GDM1 (cell line): ENCODE results near the gene NUP107.

Experiments
- DNase-seq: peaks from one replicate; lab custom pipeline; 2025; lab: John Stamatoyannopoulos, UW

NUP107 gene

DNA sequence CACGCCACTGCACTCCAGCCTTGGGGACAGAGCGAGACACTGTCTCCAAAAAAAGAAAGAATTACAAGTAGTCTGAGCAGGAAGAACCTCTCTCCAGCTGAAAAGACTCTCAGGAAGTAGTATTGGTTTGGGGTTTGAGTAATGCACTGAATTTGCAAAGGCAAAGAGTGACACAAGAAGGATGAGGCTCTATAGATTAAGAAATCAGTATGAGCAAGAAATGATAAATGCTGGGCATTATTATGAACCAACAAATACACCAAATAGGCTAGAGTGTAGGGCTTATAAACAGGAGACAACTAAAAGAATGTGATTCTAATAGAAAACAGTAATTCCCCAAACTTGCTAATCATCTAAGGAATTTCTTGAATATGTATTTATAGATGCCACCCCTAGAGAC is 56.6 kb downstream of the NUP107 start:
- no peak for DNase-seq

DNA sequence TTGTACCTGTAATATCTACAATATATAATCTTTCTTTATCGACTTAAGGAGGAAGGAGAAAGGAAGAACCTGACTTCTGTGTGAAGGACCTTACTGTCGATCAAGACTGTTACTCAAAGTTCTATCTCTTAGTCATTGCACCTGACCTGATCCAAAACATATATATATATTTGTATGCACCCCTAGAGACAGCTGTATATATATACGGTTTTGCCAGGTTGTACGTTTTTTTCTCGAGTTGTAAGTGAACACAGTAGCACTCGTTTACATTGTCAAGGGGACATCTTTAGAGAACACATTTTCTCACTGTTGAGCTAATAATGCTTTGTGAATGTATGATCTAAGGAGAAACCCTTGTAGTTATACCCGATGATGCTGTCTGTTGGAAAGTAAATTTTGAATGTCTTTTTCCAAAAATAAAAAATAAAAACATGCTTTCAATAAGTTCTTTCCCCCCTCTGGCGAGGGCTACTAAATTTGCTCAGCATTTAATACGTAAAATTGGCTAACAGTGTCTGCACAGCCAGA is 58.7 kb downstream of the NUP107 start:
- DNase-seq, result no peak

DNA sequence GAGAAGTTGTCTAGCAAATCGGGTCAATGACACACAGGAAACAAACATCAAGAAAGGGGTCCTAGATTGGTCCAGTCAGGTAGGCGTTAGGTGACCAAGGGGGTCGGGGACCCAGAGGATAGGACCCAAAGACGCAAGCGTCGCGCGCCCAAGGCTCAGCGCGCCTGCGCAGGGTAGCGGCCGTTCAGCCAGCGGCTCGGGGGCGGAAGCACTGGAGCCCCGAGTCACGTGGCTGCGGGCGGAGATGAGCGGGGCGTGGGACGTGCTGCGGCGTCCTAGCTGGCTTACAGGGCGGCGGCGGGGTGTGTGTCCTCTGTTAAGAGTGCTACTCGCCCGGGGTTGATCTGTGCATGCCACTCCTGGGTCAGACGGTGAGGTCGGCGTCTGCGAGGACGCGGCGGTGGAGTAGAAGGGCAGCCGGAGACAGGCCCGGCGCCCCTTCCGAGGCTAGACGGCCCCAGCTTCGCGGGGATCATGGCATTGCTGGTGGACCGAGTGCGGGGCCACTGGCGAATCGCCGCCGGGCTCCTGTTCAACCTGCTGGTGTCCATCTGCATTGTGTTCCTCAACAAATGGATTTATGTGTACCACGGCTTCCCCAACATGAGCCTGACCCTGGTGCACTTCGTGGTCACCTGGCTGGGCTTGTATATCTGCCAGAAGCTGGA is 59.3 kb downstream of the NUP107 start, which contains the start of gene SLC35E3:
SLC35E3 (plus strand) TSS at position 273 of the 668 bp plus-strand sequence; CDS start at position 475, 202 bp downstream.
- DNase-seq, result peak; percentile 93

DNA sequence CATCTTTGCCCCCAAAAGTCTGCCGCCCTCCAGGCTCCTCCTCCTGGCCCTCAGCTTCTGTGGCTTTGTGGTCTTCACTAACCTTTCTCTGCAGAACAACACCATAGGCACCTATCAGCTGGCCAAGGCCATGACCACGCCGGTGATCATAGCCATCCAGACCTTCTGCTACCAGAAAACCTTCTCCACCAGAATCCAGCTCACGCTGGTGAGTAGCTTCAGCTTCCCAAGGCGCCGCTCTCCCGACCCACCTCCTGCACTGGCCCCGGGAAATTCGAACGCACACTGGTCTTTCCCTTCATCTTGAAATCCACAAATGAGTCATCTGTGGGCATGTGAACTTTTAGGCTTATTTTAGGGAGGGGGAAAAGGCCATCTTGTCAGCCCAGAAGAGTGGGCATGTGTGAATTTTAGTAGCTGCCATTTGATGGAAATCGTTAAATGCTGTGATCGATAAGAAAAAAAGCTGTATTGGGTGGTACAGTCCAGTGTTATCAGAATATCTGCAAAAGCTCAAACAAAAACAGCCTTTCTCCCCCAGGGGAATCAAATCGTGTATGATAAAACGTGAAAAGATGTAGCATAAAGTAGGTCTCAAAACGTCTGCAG is 59.9 kb downstream of the NUP107 start:
- DNase-seq, result no peak

DNA sequence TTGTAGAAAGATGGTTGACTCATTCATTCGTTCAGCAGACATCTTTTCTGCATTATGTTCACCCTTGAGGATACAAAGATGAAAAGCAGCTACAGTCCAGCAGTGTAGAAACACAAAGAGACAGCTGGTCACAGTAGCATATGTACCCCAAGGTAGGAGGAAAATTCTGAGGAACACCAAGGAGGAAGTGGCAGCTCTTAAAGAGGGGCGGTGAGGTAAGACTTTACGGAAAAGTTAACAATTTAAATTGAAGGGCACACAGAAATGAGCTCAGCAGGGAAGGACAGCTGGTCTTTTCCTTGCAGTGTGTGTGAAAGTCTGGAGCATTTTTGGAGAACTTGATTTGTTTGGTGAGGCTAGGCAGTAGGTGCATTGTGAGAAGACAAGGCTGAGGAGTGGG is 62.7 kb downstream of the NUP107 start:
- DNase-seq, result no peak

DNA sequence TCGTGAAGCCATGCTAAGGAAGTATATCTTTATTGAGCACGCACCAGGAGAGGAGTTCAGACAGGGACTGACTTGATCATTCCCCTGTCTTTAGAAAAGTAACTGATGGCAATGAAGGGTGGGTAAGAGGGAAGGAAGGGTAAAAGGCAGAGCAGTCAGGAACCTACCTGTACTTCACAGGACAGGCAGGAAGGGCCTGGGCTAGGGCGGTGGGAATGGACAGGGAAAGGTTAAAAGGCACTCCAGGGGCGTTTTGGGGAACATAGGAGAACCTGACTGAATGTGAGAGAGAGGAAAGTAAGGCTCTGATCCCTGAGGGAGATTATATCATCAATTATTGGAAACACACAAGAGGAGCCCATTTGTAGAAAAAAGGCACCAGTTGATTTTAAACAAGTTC is 63.1 kb downstream of the NUP107 start:
- DNase-seq, result no peak

DNA sequence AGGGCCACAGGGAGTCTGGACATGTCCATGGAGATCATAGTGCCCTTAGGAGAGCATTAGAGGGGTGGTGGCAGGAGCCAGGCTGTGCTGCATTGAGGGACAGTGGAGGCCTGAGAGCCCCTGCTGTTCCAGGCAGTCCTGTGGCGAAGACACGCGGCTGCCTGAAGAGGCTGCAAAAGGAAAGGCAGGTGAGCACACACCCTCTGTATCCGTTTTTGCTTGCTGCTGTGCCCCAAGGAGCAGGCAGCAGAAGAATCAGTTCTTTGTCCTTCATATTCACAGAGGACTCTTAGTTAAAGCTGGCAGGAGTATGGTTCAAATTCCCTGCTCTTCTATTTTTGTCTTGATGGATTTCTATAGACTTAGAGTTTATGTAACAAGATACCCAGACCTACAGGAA is 63.7 kb downstream of the NUP107 start:
- DNase-seq, result no peak

DNA sequence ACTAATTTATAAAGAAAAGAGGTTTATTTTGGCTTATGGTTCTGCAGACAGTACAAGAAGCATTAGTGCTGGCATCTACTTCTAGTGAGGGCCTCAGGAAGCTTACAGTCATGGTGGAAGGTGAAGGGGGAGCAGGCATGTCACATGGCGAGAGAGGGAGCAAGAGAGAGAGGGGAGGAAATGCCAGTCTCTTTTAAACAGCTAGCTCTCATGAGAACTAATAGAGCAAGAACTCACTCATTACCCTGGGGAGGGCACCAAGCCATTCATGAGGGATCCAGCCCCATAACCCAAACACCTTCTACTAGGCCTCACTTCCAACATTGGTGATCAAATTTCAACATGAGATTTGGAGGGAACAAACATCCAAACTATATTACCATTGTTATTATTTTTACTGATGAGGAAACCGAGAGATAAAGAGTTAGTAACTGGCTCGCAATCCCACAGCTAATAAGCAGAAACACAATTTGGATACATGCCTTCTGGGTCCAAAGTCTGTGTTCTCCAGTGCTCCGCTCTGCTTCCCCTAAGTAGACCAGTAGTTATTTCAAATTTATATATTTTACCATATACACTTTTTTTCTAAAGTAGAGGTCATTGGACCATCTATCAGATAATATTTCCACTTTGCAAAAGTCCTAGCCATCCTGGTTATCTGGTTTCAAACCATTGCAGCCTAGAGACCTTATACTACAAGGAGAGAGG is 68.9 kb downstream of the NUP107 start:
- no peak for DNase-seq

DNA sequence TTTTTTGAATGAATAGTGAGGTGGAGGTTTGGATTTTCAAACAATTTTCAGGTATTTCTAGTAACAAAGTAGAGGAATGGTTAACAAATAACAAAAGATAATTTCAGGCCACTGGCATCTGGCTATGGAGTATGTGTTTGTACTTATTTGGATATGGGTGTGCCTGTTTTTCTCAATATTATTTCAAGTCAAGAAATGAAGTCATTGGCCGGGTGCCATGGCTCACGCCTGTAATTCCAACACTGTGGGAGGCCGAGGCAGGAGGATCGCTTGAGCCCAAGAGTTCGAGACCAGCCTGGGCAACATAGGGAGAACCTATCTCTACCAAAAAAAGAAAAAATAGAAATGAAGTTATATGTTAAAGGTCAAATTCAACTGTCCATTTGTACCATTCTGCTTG is 73.1 kb downstream of the NUP107 start:
- no peak for DNase-seq

DNA sequence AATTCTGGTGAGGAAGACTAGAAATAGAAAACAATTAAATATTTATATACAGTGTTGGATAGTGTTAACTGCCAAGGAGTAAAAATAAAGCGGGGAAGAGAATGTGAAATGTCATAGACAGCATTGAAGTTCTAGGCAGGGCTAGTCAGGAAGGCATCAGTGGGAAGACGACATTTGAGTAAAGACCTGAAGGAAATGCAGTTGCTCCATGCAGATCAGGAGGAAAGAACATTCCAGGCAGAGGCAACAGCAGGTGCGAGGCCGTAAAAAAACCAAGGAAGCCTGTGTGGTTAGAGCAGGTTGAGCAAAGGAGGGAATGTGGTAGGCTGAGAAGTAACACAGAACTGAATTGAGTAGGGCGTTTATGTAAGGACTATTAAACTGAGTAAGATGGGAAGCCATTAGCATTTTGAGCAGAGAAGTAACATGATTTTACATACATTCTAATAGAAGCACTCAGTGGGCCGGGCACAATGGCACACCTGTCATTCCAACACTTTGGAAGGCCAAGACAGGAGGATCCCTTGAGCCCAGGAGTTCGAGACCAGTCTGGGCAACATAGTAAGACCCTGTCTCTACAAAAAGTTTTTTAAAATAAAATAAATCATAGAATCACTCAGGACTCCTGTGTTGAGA is 74.1 kb downstream of the NUP107 start:
- DNase-seq, result no peak

DNA sequence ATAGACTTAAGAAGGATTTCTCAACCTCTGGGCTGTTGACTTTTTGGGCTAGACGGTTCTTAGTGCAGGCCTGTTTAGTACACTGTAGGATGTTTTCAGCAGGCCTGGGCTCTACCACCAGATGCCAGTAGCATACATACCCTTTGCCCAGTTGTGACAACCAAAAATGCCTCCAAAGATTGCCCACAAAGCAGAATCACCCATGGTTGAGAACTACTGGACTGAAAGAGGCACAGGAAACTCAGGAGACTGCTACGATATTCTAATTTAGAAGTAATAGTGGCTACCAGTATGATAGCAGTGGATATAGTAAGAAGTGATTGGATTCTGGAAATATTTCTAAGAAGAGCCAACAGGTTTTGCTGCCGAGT is 74.6 kb downstream of the NUP107 start:
- no peak for DNase-seq

DNA sequence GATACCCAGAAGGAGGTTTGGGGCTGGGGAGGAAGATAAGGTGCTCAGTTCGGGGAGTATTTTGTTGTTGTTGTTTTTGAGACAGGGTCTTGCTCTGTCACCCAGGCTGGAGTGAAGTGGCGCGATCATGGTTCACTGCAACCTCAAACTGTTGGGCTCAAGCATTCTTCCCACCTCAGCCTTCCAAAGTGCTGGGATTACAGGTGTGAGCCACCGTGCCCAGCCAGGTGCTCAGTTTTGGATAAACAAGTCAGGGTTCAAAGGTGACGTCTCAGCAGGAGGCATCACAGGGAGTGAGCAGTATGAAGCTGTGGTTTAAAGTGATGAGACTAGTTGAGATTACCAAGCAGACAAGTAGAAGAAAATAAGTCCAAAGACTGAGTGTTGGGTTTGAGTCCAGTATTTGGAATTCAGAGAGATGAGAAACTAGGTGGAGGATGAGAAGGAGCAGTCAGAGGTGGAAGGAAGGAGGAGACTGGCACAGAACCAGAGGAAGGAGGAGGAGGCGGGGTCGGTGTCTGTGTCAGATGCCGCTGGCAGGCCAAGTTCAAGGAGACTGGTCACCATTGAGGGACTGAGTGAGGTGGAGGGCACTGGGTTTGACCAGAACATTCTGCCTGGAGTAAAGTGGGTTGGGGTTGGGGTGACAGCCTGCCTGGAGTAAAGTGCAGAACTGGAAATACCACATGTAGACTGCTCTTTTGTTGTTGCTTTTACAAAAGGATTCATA is 75.3 kb downstream of the NUP107 start:
- no peak for DNase-seq

DNA sequence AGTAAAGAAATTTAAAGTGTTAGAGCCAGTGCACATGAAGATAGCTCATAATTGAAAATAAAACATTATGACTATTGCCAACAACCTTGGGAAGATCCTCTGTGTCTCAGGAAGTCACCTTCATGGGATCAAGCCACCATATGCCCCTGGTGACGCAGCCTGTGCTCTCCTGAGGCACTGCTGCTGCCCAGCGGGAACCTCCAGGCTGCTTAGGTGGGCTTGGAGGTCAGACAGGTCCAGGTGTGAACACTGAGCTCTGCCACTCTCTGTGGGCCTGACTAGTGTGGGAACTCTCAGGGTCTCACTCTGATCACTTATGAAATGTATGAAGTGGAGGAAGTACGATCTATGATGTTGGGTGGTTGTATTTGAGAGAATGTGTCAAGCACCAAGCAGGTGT is 75.9 kb downstream of the NUP107 start:
- DNase-seq, result no peak

DNA sequence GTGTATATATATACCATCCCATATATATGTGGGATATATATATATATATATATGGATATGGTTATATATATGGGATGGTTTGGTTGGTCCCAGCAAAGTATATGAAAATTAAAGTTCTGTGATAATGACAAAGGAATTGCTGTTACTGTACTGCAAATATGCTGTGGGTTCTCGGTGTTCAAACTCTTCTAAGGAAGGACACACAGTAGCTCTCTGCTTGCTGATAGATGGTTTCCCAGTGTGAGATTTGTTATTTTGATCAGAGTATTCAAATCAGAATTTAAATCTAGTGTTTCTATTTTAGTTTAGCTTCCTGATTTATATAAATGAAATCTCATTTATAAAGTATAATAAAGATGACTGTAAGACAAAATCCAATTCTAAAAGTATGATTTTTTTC is 78.9 kb downstream of the NUP107 start:
- DNase-seq, result no peak

DNA sequence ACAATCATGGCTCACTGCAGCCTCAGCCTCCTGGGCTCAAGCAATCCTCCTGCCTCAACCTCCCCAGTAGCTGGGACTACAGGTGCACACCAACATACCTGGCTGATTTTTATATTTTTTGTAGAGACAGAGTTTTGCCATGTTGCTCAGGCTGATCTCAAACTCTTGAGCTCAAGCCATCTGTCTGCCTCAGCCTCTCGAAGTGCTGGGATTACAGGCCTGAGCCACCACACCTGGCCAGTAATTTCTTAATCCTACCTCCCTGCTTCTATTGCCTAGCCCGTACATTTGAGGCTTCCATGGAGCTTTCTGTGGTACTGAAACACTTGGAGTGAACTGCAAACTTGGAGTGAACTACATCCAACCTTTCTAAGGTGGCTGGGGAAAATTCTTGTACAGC is 79.9 kb downstream of the NUP107 start:
- DNase-seq, result no peak

DNA sequence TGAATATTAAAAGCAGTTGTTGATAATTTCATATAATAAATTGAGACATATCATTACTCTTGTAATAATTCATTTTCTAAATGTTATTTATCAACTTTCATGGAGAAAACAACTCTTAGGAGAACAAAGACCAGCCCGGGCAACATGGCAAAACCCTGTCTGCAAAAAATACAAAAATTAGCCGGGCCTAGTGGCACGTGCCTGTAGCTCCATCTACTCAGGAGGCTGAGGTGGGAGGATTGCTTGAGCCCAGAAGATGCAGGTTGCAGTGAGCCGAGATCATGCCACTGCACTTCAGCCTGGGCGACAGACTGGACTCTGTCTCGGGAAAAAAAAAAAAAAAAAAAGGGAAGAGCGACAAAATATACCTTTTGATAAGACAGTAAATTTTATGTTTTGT is 80.4 kb downstream of the NUP107 start:
- DNase-seq, result no peak

DNA sequence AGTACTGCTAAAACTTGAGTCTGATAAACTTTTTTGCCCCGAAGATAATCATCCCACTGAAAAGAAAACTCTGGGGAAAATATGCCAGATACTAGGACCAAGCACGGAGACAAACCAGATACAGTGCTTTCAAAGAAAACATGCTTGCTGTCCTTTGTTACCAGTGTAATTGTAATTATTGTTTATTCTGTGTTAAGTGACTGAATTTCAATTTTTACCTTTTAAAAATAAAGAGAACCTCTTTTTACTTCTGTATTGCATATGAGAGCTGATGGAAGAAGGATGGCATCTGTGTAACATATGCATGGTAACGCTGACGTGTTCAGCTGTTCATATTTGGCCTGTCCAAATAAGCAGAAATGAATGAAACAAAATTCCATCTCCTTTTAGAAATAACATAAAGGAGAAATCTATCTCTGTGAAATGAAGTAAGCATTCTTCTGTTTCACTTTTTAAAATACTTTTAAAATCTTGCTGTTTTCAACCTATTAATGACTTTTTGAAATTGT is 81.7 kb downstream of the NUP107 start:
- no peak for DNase-seq

DNA sequence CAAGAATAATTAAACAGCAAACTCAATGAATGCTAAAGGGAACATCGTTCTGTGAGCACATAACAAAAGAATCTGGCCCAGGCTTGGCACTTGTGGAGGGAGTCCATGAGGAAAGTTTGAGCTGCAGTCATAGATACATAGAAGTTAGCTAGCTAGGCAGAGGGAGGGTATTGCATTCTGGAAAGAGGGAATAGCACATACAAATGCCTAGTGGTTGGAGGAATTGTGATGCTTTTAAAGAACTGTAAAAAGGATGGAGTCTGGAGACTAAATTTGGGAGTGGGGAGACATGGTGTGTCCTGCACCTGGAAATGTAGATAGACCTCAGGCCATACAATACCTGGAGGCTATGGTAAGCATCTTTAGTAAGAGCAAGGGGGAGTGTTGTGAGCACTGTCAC is 83.2 kb downstream of the NUP107 start:
- DNase-seq, result no peak

DNA sequence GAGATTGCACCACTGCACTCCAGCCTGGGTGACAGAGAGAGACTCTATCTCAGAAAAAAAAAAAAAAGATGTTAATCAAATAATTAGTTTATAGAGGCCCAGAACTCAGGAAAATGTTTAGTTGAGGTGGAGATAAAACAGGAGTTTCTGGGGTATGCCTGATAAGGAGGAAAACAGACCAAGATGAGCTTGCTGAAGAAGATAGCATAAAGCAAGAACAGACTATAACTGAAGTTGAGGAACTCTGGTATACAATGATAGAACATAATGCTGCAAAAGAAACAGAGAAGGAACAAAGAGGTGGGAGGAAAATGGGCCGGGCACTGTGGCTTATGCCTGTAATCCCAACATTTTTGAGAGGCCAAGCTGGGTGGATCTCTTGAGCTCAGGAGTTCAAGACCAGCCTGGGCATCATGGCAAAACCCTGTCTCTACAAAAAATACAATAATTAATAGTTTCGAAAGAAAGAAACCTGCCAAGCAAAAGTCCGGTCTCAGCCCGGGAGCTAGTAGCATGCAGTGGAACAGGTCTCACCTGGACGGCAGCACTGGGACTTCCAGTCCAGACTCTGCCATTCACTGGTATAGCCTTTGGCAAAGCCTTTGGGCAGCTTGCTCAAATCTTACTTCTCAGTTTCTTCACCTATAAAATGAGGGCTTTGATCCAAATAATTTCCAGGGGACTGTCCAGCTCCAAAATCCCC is 84.6 kb downstream of the NUP107 start:
- DNase-seq, result no peak

DNA sequence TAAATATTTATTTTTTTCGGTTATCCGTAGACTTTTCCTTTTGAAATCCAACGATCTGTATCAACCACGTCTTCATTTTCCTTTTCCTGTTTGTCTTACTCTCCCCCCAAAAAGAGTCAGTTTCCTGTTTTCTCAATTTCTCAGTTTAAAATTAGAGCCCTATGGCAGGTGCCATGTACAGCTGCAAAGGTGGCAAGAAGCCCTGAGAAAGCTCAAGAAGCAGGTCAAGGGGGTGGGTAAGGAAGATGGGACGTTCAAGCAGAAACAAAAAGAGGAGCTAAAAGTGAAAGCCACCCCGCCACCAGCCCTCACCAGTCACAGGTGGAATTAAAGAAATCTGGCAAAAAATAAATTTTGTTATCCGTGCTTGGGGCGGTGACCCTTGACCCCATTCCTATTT is 85.9 kb downstream of the NUP107 start:
- DNase-seq, result no peak

DNA sequence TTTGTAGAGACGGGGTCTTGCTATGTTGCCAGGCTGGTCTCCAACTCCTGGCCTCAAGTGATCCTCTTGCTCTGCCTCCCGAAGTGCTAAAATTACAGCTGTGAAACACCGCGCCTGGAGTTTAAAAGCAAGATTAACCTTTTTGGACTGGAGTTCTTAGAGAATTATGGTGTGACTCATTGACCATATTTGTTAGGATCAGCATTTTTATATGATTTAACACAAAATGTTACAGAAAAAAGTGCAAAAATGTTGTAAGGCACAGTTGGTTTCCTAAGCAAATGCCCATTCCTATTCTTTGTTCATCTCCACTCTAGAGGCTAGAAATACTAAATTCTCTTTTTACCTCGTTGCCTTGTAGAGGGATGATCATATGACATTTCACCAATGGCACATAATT is 86.8 kb downstream of the NUP107 start:
- DNase-seq, result no peak
